Body of pancreas (tissue), 4 donors: ENCODE measurements around the gene UBASH3A. TPM values are rescaled to one million over a fixed set of nuclear protein-coding genes. Genes with fewer than 3 reads are reported as not detected.

Source experiments
- ATAC-seq: fragments of 150-250 bp; one replicate; pipeline ENCODE4 v1.9.1; 2016
- DNase-seq, 4 donors: peaks; one replicate each; pipeline ENCODE4 v3.0.0-alpha.2; 2019
- H3K27ac ChIP-seq, 4 donors: fragments of 200-600 bp; sonication (generic); 1 replicate in 3 of 4; 2 replicates in 1 of 4; pipeline versions ENCODE4 v1.5.1 to v1.6.1; 2016 to 2019; ENCODE audit warnings: mild to moderate bottlenecking in 1 of 4, mixed read lengths in 1 of 4, moderate library complexity in 1 of 4
- H3K27me3 ChIP-seq, 2 donors: fragments of 200-600 bp; sonication (generic); one replicate each; pipeline ENCODE4 v1.6.0; 2016; ENCODE audit warnings: mild to moderate bottlenecking in 1 of 2
- H3K36me3 ChIP-seq, 2 donors: fragments of 200-600 bp; sonication (generic); replicated peaks in 1 of 2; 2 replicates each; pipeline ENCODE4 v1.5.1; 2016; ENCODE audit warnings: low read depth in 2 of 2; ENCODE audit not compliant: insufficient read depth in 1 of 2
- H3K4me1 ChIP-seq: fragments of 200-600 bp; sonication (generic); one replicate; pipeline ENCODE4 v1.6.0; 2016
- H3K4me3 ChIP-seq, 2 donors: fragments of 200-600 bp; sonication (generic); 1 replicate in 1 of 2; 2 replicates in 1 of 2; pipeline ENCODE4 v1.5.1; 2016 to 2019
- H3K9me3 ChIP-seq, 3 donors: fragments of 200-600 bp; sonication (generic); 1 replicate in 2 of 3; 2 replicates in 1 of 3; pipeline ENCODE4 v1.5.1; 2016
- CTCF ChIP-seq, 7 experiments: fragments of 450-650 bp in 4 of 7; fragments of 200-600 bp in 3 of 7; sonication (generic) in 3 of 7; IDR thresholded peaks; one replicate each; pipeline ENCODE4 v1.5.1; 2016 to 2019; ENCODE audit warnings: antibody characterized with exemption in 7 of 7
- POLR2A ChIP-seq, 3 donors: fragments of 450-650 bp; IDR thresholded peaks; one replicate each; pipeline ENCODE4 v1.6.1; 2016; ENCODE audit warnings: antibody characterized with exemption in 3 of 3, mild to moderate bottlenecking in 2 of 3
- WGBS, 2 donors: methylation state at CpG; one replicate each; pipeline ENCODE4 v1.1.5; 2017; 5-methylcytosine and 5-hydroxymethylcytosine counted together
- intact Hi-C: fragments of 100-400 bp; cut with DNase I; formaldehyde crosslinking; loops from one replicate; pipeline ENCODE4 v1.15.1; 2023
- total RNA-seq, 2 donors: library from RNA; depleted of rRNA; stranded (reverse); fragments of >200 nt; gene quantifications; one replicate each; pipeline ENCODE4 v1.1.0, GENCODE V29; 2016

Gene UBASH3A
- total RNA-seq, 2 donors from 2014 or later: 0.26 TPM; not detected in 1

DNA sequence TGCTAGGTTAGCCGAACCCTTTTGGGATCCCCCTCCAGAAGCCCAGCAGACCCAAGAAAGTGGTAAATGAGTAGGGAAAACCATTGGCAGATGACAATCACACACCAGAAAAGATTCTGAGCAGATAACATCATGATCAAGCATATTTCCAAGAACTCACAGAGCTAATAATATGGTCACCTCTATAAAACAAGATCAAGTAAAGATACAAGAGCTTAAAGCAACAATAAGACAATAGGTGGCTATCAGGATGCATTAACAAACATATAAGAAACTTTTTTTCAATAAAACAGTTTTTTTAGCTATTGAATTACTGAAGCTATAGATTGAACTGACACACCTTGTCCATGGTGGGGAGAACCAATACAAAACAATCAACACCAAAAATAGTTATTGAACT, 29.0 kb downstream of the UBASH3A start:
- no peaks in the 10 kb centered on the region for H3K36me3 ChIP-seq
- H3K4me1 ChIP-seq: no peaks in the 10 kb centered on the region
- no peak overlapping the region for H3K4me3 ChIP-seq
- ATAC-seq (no peak), DNase-seq (no peak)
- no peaks in the 10 kb centered on the region for H3K9me3 ChIP-seq
- no peak for TF ChIP-seq POLR2A (IDR thresholded peaks at IDR 0.05)
- no peak for TF ChIP-seq CTCF (IDR thresholded peaks at IDR 0.05)
- H3K27me3 ChIP-seq: no peaks in the 10 kb centered on the region
- 22 to 43% methylated on average over 1 of the region's 1 CpG for WGBS, 2 donors
- intact Hi-C loops: no loop called here
- no peak overlapping the region for H3K27ac ChIP-seq

DNA sequence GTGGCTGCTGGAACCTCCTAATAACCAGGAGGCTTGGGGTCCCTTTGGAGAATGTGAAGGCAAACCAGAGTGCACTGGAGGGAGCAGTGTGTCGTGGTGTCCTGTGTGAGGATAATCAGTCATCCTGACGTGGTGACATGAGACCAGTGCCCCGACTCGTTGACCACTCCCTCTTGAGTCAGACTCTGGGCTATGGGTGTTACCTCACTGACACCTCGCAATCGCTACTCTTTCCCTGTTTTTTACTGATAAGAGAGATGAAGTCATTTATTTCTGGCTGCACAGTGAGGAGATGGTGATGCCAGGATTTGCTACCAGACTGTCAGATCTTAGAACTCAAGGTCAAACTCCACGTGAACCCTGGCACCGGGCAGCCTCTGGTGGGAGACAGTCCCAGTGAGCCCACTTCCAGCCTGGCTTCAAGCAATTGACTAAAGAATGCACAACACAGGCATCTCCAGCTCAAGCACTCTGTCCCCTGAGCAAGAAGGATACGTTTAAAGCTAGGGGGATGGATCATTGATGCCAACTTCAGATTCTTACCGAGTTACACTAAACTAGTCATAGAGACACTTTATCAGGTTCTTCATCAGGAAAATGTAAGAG, 30.3 kb downstream of the UBASH3A start:
- TF ChIP-seq POLR2A (IDR thresholded peaks at IDR 0.05): no peak
- TF ChIP-seq CTCF (IDR thresholded peaks at IDR 0.05): no peak
- H3K27me3 ChIP-seq: no peaks in the 10 kb centered on the region
- 23 to 31% methylated on average over 10 of the region's 10 CpGs for WGBS, 2 donors
- H3K27ac ChIP-seq: no peak overlapping the region
- peak in 3 of 4 donors; percentile 32 to 40 (median 33) for DNase-seq
- ATAC-seq: peak; percentile 77
- no peaks in the 10 kb centered on the region for H3K36me3 ChIP-seq
- H3K4me1 ChIP-seq: no peaks in the 10 kb centered on the region
- no peaks in the 10 kb centered on the region for H3K9me3 ChIP-seq
- intact Hi-C loops: no loop called here
- H3K4me3 ChIP-seq: no peak overlapping the region

GRCh38 chr21:42434884-42435283, 31.2 kb downstream of the UBASH3A start:
- Histone ChIP-seq H3K4me3 (no peak overlapping the region), H3K27ac (no peak overlapping the region), H3K4me1 (no peaks in the 10 kb centered on the region), H3K36me3 (no peaks in the 10 kb centered on the region), H3K9me3 (no peaks in the 10 kb centered on the region), H3K27me3 (no peaks in the 10 kb centered on the region)
- TF ChIP-seq POLR2A (IDR thresholded peaks at IDR 0.05): no peak
- TF ChIP-seq CTCF (IDR thresholded peaks at IDR 0.05): no peak
- intact Hi-C loops: no loop called here
- no peak for DNase-seq
- 42 to 47% methylated on average over 3 of the region's 3 CpGs for WGBS, 2 donors
- no peak for ATAC-seq

DNA sequence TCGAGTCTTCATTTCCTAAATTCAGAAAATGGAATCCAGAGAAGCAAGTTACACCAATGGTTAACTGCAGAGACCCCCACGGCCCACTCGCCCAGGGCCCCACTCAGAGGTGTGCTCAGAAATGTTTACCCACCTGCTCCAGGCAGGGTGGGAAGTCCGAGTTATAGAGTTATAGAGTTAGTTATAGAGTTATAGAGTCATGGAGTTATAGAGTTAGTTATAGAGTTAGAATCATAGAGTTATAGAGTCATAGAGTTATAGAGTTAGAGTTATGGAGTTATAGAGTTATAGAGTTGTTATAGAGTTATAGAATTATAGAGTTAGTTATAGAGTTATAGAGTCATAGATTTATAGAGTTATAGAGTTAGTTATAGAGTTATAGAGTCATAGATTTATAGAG, 31.7 kb downstream of the UBASH3A start:
- Histone ChIP-seq H3K27me3 (no peaks in the 10 kb centered on the region), H3K27ac (no peak overlapping the region), H3K4me3 (no peak overlapping the region), H3K9me3 (no peaks in the 10 kb centered on the region), H3K36me3 (no peaks in the 10 kb centered on the region), H3K4me1 (no peaks in the 10 kb centered on the region)
- no peak for ATAC-seq
- intact Hi-C loops: no loop called here
- TF ChIP-seq POLR2A (IDR thresholded peaks at IDR 0.05): no peak
- TF ChIP-seq CTCF (IDR thresholded peaks at IDR 0.05): no peak
- no peak for DNase-seq
- 49 to 63% methylated on average over 4 of the region's 4 CpGs for WGBS, 2 donors

DNA sequence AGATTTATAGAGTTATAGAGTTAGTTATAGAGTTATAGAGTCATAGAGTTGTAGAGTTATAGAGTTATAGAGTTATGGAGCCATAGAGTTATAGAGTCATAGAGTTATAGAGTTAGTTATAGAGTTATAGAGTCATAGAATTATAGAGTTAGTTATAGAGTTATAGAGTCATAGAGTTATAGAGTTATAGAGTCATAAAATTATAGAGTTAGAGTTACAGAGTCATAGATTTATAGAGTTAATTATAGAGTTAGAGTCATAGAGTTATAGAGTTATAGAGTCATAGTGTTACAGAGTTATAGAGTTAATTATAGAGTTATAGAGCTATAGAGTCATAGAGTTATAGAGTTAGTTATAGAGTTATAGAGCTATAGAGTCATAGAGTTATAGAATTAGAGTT, 32.1 kb downstream of the UBASH3A start:
- ATAC-seq: no peak
- H3K36me3 ChIP-seq: no peaks in the 10 kb centered on the region
- intact Hi-C loops: no loop called here
- H3K4me3 ChIP-seq: no peak overlapping the region
- H3K9me3 ChIP-seq: no peaks in the 10 kb centered on the region
- no peaks in the 10 kb centered on the region for H3K27me3 ChIP-seq
- H3K27ac ChIP-seq: no peak overlapping the region
- TF ChIP-seq CTCF (IDR thresholded peaks at IDR 0.05): no peak
- TF ChIP-seq POLR2A (IDR thresholded peaks at IDR 0.05): no peak
- H3K4me1 ChIP-seq: no peaks in the 10 kb centered on the region
- DNase-seq: no peak
